ENCODE data around the gene BTBD6. TPM values are rescaled to one million over a fixed set of nuclear protein-coding genes. Genes with fewer than 3 reads are reported as not detected.

BTBD6 gene
- total and polyA plus RNA-seq, 8 donors: 4.3 to 44.5 (median 8.3) TPM

- intact Hi-C loops (cut with DNase I): no loop called here
- H3K36me3 ChIP-seq: peaks cover 0 to 15% (median 4%) of the 10 kb centered on the region in 3 donors
Observed at GRCh38 chr14:105249182-105250007, 1.1 kb downstream of the BTBD6 start.

DNA sequence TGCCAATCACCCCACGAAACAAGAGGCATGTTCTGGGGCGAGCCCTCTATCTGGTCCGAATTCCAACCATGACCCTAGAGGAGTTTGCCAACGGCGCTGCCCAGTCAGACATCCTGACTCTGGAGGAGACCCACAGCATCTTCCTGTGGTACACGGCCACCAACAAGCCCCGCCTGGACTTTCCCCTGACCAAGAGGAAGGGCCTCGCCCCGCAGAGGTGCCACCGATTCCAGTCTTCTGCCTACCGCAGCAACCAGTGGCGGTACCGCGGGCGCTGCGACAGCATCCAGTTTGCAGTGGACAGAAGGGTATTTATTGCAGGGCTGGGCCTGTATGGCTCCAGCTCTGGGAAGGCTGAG lies 1.7 kb downstream of the BTBD6 start:
- no peak for ATAC-seq

More at GRCh38 chr14:105249182-105250007, 1.1 kb downstream of the BTBD6 start:
- Histone ChIP-seq H3K27me3 (no peaks in the 10 kb centered on the region), H3K27ac (no peak overlapping the region), H3K4me1 (no peaks in the 10 kb centered on the region), H3K9me3 (no peaks in the 10 kb centered on the region), H3K4me3 (peak overlapping the region in 3 of 4 donors; percentile 6 to 41 (median 34))
- ATAC-seq (no peak), FAIRE-seq (no peak), DNase-seq (peak in 1 of 6 donors; percentile 76)
- WGBS, 2 donors: 75 to 76% methylated on average over 62 of the region's 62 CpGs
- TF ChIP-seq, protein P1, sequence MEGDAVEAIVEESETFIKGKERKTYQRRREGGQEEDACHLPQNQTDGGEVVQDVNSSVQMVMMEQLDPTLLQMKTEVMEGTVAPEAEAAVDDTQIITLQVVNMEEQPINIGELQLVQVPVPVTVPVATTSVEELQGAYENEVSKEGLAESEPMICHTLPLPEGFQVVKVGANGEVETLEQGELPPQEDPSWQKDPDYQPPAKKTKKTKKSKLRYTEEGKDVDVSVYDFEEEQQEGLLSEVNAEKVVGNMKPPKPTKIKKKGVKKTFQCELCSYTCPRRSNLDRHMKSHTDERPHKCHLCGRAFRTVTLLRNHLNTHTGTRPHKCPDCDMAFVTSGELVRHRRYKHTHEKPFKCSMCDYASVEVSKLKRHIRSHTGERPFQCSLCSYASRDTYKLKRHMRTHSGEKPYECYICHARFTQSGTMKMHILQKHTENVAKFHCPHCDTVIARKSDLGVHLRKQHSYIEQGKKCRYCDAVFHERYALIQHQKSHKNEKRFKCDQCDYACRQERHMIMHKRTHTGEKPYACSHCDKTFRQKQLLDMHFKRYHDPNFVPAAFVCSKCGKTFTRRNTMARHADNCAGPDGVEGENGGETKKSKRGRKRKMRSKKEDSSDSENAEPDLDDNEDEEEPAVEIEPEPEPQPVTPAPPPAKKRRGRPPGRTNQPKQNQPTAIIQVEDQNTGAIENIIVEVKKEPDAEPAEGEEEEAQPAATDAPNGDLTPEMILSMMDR (IDR thresholded peaks at IDR 0.05): no peak

DNA sequence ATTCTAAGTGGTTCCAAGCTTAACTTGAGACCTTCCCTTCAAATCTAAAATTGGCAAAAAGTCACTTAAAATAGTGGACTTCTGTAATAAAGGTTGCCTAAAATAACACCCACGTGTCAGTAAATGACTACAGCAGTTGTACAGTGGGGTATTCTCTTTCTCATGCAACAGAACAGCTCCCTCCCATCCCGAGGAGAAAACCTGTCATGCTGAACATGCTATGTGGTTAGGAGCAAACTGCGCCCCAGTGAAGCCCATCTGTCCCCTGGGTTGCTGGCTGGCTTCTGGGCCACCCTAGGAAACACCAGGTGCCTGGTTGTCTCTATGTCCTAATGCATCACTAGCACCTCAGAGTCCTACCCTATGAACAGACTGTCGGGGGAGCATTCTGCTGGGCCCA lies 2.7 kb downstream of the BTBD6 start:
- intact Hi-C loops (cut with DNase I): no loop called here
- FAIRE-seq (no peak), ATAC-seq (no peak), DNase-seq (no peak)
- TF ChIP-seq, protein P1 (IDR thresholded peaks at IDR 0.05): no peak
- 81 to 86% methylated on average over 4 of the region's 4 CpGs for WGBS, 2 donors
- H3K27ac ChIP-seq: no peak overlapping the region
- H3K27me3 ChIP-seq: no peaks in the 10 kb centered on the region
- H3K36me3 ChIP-seq: peaks cover 0 to 15% (median 4%) of the 10 kb centered on the region in 3 donors
- H3K4me3 ChIP-seq: no peak overlapping the region
- H3K4me1 ChIP-seq: no peaks in the 10 kb centered on the region
- H3K9me3 ChIP-seq: no peaks in the 10 kb centered on the region

More for the DNA sequence above, 1.7 kb downstream of the BTBD6 start:
- H3K36me3 ChIP-seq: peaks cover 0 to 15% (median 4%) of the 10 kb centered on the region in 3 donors
- H3K27ac ChIP-seq: no peak overlapping the region
- FAIRE-seq (no peak), DNase-seq (no peak)
- intact Hi-C loops (cut with DNase I): no loop called here
- H3K27me3 ChIP-seq: no peaks in the 10 kb centered on the region
- TF ChIP-seq, protein P1 (IDR thresholded peaks at IDR 0.05): no peak
- H3K4me1 ChIP-seq: no peaks in the 10 kb centered on the region
- no peaks in the 10 kb centered on the region for H3K9me3 ChIP-seq
- WGBS, 2 donors: 95 to 96% methylated on average over 16 of the region's 16 CpGs
- H3K4me3 ChIP-seq: no peak overlapping the region

- no peak overlapping the region for H3K4me3 ChIP-seq
- ATAC-seq: no peak
- WGBS, 2 donors: 92 to 95% methylated on average over 6 of the region's 6 CpGs
Observed at GRCh38 chr14:105251920-105252319, 3.6 kb downstream of the BTBD6 start.

More at GRCh38 chr14:105251920-105252319, 3.6 kb downstream of the BTBD6 start:
- Histone ChIP-seq H3K36me3 (peaks cover 0 to 15% (median 4%) of the 10 kb centered on the region in 3 donors), H3K9me3 (no peaks in the 10 kb centered on the region), H3K4me1 (no peaks in the 10 kb centered on the region), H3K27me3 (no peaks in the 10 kb centered on the region), H3K27ac (no peak overlapping the region)
- FAIRE-seq (no peak), DNase-seq (no peak)
- TF ChIP-seq, protein P1 (IDR thresholded peaks at IDR 0.05): no peak
- intact Hi-C loops (cut with DNase I): no loop called here

Data from pancreas (tissue), 10 donors.